HepG2 (cell line): ENCODE data around the gene CDK7. TPM values are rescaled to one million over a fixed set of nuclear protein-coding genes. Genes with fewer than 3 reads are reported as not detected.
A peak's percentile ranks its signal among the peaks of the same experiment; 100 is the strongest.

ENCODE experiments used
- AFF4 ChIP-seq: sonication (generic); formaldehyde crosslinking; IDR thresholded peaks from 2 replicates; pipeline ENCODE4 v1.4.0; 2020; ENCODE audit warnings: missing genetic modification reagents
- ARID5B ChIP-seq: IDR thresholded peaks from 2 replicates; pipeline ENCODE4 v1.4.0; 2020; ENCODE audit warnings: mild to moderate bottlenecking, missing genetic modification reagents
- CENPT ChIP-seq: sonication (generic); formaldehyde crosslinking; IDR thresholded peaks from 2 replicates; pipeline ENCODE4 v1.8.0; 2022; ENCODE audit warnings: low read depth, mild to moderate bottlenecking, moderate library complexity, missing genetic modification reagents
- DRAP1 ChIP-seq: IDR thresholded peaks from 2 replicates; pipeline ENCODE4 v1.6.1; 2016; ENCODE audit warnings: missing genetic modification reagents, missing compliant biosample characterization
- GATAD2A ChIP-seq: IDR thresholded peaks from 2 replicates; pipeline ENCODE4 v1.6.1; 2016
- HOXA9 ChIP-seq: sonication (generic); formaldehyde crosslinking; IDR thresholded peaks from 2 replicates; pipeline ENCODE4 v1.8.1; 2022; ENCODE audit warnings: missing genetic modification reagents, mild to moderate bottlenecking, moderate library complexity, borderline replicate concordance
- IKZF4 ChIP-seq: sonication (generic); formaldehyde crosslinking; IDR thresholded peaks from 2 replicates; pipeline ENCODE4 v1.5.1; 2020; ENCODE audit warnings: borderline replicate concordance, mild to moderate bottlenecking, low read depth, missing genetic modification reagents; ENCODE audit errors: not compliant biosample characterization
- STAT6 ChIP-seq: sonication (generic); formaldehyde crosslinking; IDR thresholded peaks from 2 replicates; pipeline ENCODE4 v1.4.0; 2020; ENCODE audit warnings: missing genetic modification reagents, mild to moderate bottlenecking, borderline replicate concordance
- ZNF143 ChIP-seq: sonication (generic); formaldehyde crosslinking; IDR thresholded peaks from 2 replicates; pipeline ENCODE4 v1.4.0; 2020; ENCODE audit warnings: missing genetic modification reagents
- ZNF317 ChIP-seq: sonication (generic); formaldehyde crosslinking; IDR thresholded peaks from 2 replicates; pipeline ENCODE4 v1.5.0; 2020; ENCODE audit warnings: mild to moderate bottlenecking, missing genetic modification reagents
- ZNF512 ChIP-seq: sonication (generic); formaldehyde crosslinking; IDR thresholded peaks from 2 replicates; pipeline ENCODE4 v1.4.0; 2020; ENCODE audit warnings: mild to moderate bottlenecking, missing genetic modification reagents
- ZNF589 ChIP-seq: sonication (generic); formaldehyde crosslinking; conservative IDR thresholded peaks from 2 replicates; pipeline ENCODE4 v1.8.0; 2022; ENCODE audit warnings: mild to moderate bottlenecking, moderate library complexity, missing genetic modification reagents
- ZNF614 ChIP-seq: IDR thresholded peaks from 2 replicates; pipeline ENCODE4 v1.6.1; 2018; ENCODE audit warnings: missing biosample characterization, missing genetic modification reagents, inconsistent platforms, borderline replicate concordance
- ZNF660 ChIP-seq: sonication (generic); formaldehyde crosslinking; IDR thresholded peaks from 2 replicates; pipeline ENCODE4 v1.5.1; 2020; ENCODE audit warnings: mild to moderate bottlenecking, low read depth, missing genetic modification reagents, borderline replicate concordance
- ZSCAN31 ChIP-seq: sonication (generic); formaldehyde crosslinking; IDR thresholded peaks from 2 replicates; pipeline ENCODE4 v1.5.0; 2020; ENCODE audit warnings: low read depth, mild to moderate bottlenecking, missing genetic modification reagents
- polyA plus RNA-seq, 8 experiments: library from polyadenylated mRNA; depleted of rRNA in 3 of 8; stranded (reverse) in 7 of 8; unstranded in 1 of 8; fragments of >200 nt; fragmentation: Illumina TruSeq in 4 of 8; extraction: Trizol in 4 of 8; gene quantifications; 2 replicates each; pipeline versions ENCODE4 v1.2.1 to v1.2.3, GENCODE V29; 2011 to 2016; ENCODE audit warnings: low read depth in 4 of 8, missing spikeins in 1 of 8, mixed read lengths in 1 of 8; ENCODE audit not compliant: insufficient read depth in 1 of 8
- total RNA-seq, 5 experiments: library from RNA; depleted of rRNA; stranded (reverse); fragments of >200 nt; fragmentation: Illumina TruSeq; extraction: Trizol; gene quantifications; 2 replicates each; pipeline ENCODE4 v1.2.3, GENCODE V29; 2016; ENCODE audit warnings: low read depth in 1 of 5

Gene CDK7
- total and polyA plus RNA-seq, 2 of the 13 experiments (the other 11 are each of a cell fraction or from before 2014, with no cell fraction given) = 41.2 to 54.9 TPM

GRCh38 chr5:69234457-69235268 lies at the start of gene CDK7 (continued):
- TF ChIP-seq DRAP1 (peak; percentile 99), STAT6 (CRISPR knock-in tag) (peak; percentile 72; the same call in 1 of the 2 replicates), ZNF512 (CRISPR knock-in tag) (no peak), ZNF317 (CRISPR knock-in tag) (no peak; the same call in 1 of the 2 replicates), ZNF589 (CRISPR knock-in tag) (no peak), ZNF143 (no peak; the same call in 1 of the 2 replicates), ZNF614 (CRISPR knock-in tag) (no peak), IKZF4 (CRISPR knock-in tag) (no peak), AFF4 (CRISPR knock-in tag) (0 out of 2 replicates have a peak, but pooled peaks have one; percentile 53), ARID5B (CRISPR knock-in tag) (peak; percentile 60; the same call in 1 of the 2 replicates), ZNF660 (no peak), ZSCAN31 (CRISPR knock-in tag) (no peak), HOXA9 (no peak), CENPT (CRISPR knock-in tag) (no peak), GATAD2A (CRISPR knock-in tag) (no peak)
